Urinary bladder (tissue), 4 donors: ENCODE data around the gene PCCA. TPM values are rescaled to one million over a fixed set of nuclear protein-coding genes. Genes with fewer than 3 reads are reported as not detected.
"Not testable (repeated sequence)": the region's sequence is repeated elsewhere in the genome, so short reads cannot be mapped to it uniquely, and the experiment has no call there.

Source experiments
- DNase-seq: peaks from one replicate; pipeline ENCODE4 v3.0.0-alpha.2; 2015; ENCODE audit errors: extremely low spot score
- H3K27ac ChIP-seq: one replicate; pipeline ENCODE4 v1.5.1; 2013; ENCODE audit warnings: low read depth, mild to moderate bottlenecking, moderate library complexity
- H3K36me3 ChIP-seq: one replicate; pipeline ENCODE4 v1.6.1; 2013; ENCODE audit warnings: mild to moderate bottlenecking, moderate library complexity; ENCODE audit not compliant: insufficient read depth
- H3K4me1 ChIP-seq: one replicate; pipeline ENCODE4 v1.6.1; 2013; ENCODE audit warnings: mild to moderate bottlenecking, moderate library complexity; ENCODE audit not compliant: insufficient read depth
- H3K4me3 ChIP-seq: one replicate; pipeline ENCODE4 v1.5.1; 2013; ENCODE audit warnings: low read depth, low read length
- WGBS: extraction: QIAGEN DNeasy Blood & Tissue Kit; methylation state at CpG from one replicate; pipeline ENCODE4 v1.1.7; 2013; 5-methylcytosine and 5-hydroxymethylcytosine counted together
- polyA plus RNA-seq: library from polyadenylated mRNA; stranded (reverse); fragments of 200-250 nt; gene quantifications from one replicate; pipeline ENCODE4 v1.2.3, GENCODE V29; 2013
- total RNA-seq: library from RNA; depleted of rRNA; stranded (reverse); fragments of >200 nt; gene quantifications from one replicate; pipeline ENCODE4 v1.2.3, GENCODE V29; 2014
- donor health status: healthy with polysubstance abuse.
- donor health status: healthy.

PCCA gene
- total and polyA plus RNA-seq, 2 donors: 24.7 to 122 TPM

DNA sequence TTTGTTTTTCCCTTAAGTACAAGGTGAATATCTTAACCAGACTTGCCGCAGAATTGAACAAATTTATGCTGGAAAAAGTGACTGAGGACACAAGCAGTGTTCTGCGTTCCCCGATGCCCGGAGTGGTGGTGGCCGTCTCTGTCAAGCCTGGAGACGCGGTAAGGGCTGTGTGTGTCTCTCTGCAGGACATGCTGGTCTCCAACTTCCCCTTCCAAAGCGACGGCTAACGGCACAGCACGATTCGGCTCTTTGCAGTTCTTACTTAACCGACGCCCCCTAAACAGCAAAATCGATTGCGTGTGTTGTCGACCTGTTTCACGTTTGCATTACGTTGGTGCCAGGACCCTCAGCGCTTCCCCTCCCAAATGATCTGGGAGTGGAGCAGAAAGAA lies 426.5 kb downstream of the PCCA start:
- Histone ChIP-seq H3K4me3 (no peak overlapping the region), H3K36me3 (no peaks in the 10 kb centered on the region), H3K27ac (no peak overlapping the region), H3K4me1 (no peaks in the 10 kb centered on the region)
- 62% methylated on average over 20 of the region's 20 CpGs for WGBS
- no peak for DNase-seq

DNA sequence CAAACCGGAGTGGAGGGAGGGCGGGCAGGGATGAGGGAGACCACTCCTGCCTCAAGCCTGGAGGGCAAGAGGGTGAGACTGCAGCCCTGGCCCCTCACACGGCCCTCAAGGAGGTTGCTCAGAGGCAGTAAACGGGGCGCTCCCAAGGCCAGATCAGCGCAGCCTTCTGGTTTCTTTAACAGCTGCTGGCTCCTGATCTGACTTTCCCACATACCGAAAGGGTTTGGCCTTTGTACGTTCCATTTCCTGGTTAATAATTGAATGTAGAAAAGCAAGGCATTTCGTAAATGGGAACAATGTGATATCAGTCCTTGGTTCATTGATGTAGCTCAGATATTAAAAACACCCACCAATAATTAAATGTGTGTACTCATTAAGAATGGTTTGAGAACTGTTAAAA lies 428.2 kb downstream of the PCCA start:
- Histone ChIP-seq H3K4me3 (no peak overlapping the region), H3K4me1 (no peaks in the 10 kb centered on the region), H3K27ac (no peak overlapping the region), H3K36me3 (no peaks in the 10 kb centered on the region)
- WGBS: 86% methylated on average over 9 of the region's 9 CpGs
- no peak for DNase-seq

DNA sequence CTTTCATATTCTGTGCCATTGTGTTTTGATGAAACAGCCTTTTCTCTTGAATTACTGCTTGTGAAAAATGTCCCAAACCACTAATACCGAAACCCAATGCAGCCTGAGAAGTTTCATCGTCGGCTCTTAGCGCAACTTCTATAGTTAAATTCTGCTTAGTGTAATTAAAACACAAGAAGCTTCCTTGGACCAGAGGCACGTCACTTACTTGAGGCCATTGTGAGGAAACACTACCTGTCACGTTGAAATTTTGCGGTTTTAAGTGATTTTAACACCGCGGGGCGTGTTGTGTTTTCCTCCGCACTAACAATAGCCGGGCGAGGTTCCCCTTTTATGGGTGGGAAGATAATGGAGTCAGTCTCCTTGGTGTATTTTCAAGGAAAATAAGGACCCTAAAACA lies 428.8 kb downstream of the PCCA start:
- no peak overlapping the region for H3K4me3 ChIP-seq
- 89% methylated on average over 13 of the region's 13 CpGs for WGBS
- H3K27ac ChIP-seq: no peak overlapping the region
- no peaks in the 10 kb centered on the region for H3K4me1 ChIP-seq
- H3K36me3 ChIP-seq: no peaks in the 10 kb centered on the region
- DNase-seq: no peak

GRCh38 chr13:100518394-100519062 lies 429.6 kb downstream of the PCCA start:
- DNase-seq: no peak
- Histone ChIP-seq H3K36me3 (no peaks in the 10 kb centered on the region), H3K4me3 (no peak overlapping the region), H3K27ac (no peak overlapping the region), H3K4me1 (no peaks in the 10 kb centered on the region)
- WGBS: 91% methylated on average over 8 of the region's 8 CpGs

- no peak for DNase-seq
- Histone ChIP-seq H3K4me1 (no peaks in the 10 kb centered on the region), H3K36me3 (no peaks in the 10 kb centered on the region), H3K27ac (no peak overlapping the region), H3K4me3 (no peak overlapping the region)
- WGBS: 94% methylated on average over 9 of the region's 9 CpGs
These were observed 430.7 kb downstream of the PCCA start for GRCh38 chr13:100519626-100520025.

- no peak for DNase-seq
- Histone ChIP-seq H3K27ac (no peak overlapping the region), H3K4me1 (no peaks in the 10 kb centered on the region), H3K36me3 (no peaks in the 10 kb centered on the region), H3K4me3 (no peak overlapping the region)
- WGBS: 74% methylated on average over 27 of the region's 27 CpGs
These were observed 432.3 kb downstream of the PCCA start for GRCh38 chr13:100520936-100521850.

GRCh38 chr13:100521851-100522617 lies 433.1 kb downstream of the PCCA start:
- Histone ChIP-seq H3K4me1 (no peaks in the 10 kb centered on the region), H3K27ac (no peak overlapping the region), H3K36me3 (peaks cover 4% of the 10 kb centered on the region), H3K4me3 (no peak overlapping the region)
- no peak for DNase-seq
- 85% methylated on average over 19 of the region's 19 CpGs for WGBS

- H3K4me3 ChIP-seq: no peak overlapping the region
- DNase-seq: no peak
- peaks cover 6% of the 10 kb centered on the region for H3K36me3 ChIP-seq
- H3K27ac ChIP-seq: no peak overlapping the region
- WGBS: 97% methylated on average over 9 of the region's 9 CpGs
- no peaks in the 10 kb centered on the region for H3K4me1 ChIP-seq
These were observed 433.9 kb downstream of the PCCA start for GRCh38 chr13:100522618-100523309.

DNA sequence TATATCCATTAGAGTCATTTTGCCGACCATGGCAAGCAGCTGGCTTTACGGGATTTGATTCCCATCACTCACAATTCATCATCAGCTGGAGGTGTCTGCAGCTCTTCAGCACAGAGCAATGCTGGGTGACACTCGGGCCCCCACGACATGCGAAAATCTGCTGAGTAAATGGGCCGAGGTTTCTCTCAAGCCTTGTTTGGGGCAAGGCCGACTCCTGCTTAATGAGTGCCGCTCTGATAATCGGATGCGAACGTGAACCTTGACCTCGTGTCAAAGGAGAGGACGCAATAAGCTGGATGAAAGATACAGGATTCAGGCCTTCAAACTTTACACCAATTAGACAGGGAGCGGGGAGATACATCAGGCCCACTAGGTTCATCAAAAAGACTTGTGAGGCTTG lies 434.5 kb downstream of the PCCA start:
- Histone ChIP-seq H3K27ac (no peak overlapping the region), H3K36me3 (peaks cover 6% of the 10 kb centered on the region), H3K4me3 (no peak overlapping the region), H3K4me1 (no peaks in the 10 kb centered on the region)
- WGBS: 91% methylated on average over 14 of the region's 14 CpGs
- DNase-seq: no peak

DNA sequence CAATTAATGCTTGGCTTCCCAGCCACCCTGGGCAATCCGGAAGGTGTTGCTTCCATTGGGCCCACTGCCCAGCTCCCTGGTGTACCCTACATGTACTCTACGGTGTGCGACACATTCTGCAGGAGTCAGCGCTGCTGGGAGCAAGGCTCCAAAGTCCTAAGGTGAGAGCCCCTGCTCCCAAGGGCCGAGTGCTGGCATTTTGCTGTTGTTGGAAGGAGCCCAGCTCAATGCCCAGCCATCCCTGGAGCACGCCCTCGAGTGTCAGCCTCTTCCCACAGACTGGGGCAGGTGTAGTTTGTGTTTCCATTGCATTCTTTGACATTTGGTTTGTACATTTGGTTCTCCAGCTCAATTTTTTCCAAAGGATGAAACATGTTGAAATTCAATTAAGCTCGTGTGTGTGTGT lies 435.1 kb downstream of the PCCA start:
- peaks cover 6% of the 10 kb centered on the region for H3K36me3 ChIP-seq
- no peak overlapping the region for H3K4me3 ChIP-seq
- no peak overlapping the region for H3K27ac ChIP-seq
- no peak for DNase-seq
- H3K4me1 ChIP-seq: no peaks in the 10 kb centered on the region
- WGBS: 96% methylated on average over 8 of the region's 8 CpGs

DNA sequence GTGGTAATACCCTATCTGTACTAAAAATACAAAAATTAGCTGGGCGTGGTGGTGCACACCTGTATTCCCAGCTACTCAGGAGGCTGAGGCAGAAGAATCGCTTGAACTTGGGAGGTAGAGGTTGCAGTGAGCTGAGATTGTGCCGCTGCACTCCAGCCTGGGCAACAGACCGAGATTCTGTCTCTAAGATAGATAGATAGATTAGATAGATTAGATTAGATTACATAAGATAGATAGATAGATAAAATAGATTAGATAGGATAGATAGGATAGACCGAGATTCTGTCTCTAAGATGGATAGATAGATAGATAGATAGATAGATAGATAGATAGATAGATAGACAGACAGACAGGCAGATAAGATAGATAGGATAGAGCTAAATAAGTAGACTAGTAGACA lies 435.8 kb downstream of the PCCA start:
- WGBS: 94% methylated on average over 5 of the region's 5 CpGs
- H3K27ac ChIP-seq, H3K4me3 ChIP-seq, H3K36me3 ChIP-seq, H3K4me1 ChIP-seq, DNase-seq: not testable (repeated sequence)

- Histone ChIP-seq H3K4me1 (no peaks in the 10 kb centered on the region), H3K36me3 (peaks cover 6% of the 10 kb centered on the region), H3K4me3 (no peak overlapping the region), H3K27ac (no peak overlapping the region)
- no peak for DNase-seq
- 89% methylated on average over 17 of the region's 17 CpGs for WGBS
These were observed 436.8 kb downstream of the PCCA start for GRCh38 chr13:100525453-100526317.
